NCI-H69 (cell line): ENCODE measurements around the gene NCOA4.
"Not testable (repeated sequence)": the region's sequence is repeated elsewhere in the genome, so short reads cannot be mapped to it uniquely, and the experiment has no call there.

ENCODE experiments used
- DNase-seq: peaks from one replicate; lab custom pipeline; 2025; lab: John Stamatoyannopoulos, UW

The NCOA4 gene

GRCh38 chr10:46019569-46020343, 10.7 kb downstream of the NCOA4 start:
- DNase-seq, result no peak

- no peak for DNase-seq
These were observed 11.3 kb downstream of the NCOA4 start for GRCh38 chr10:46019177-46019528.

- no peak for DNase-seq
These were observed 11.8 kb downstream of the NCOA4 start for GRCh38 chr10:46018453-46019176.

GRCh38 chr10:46017733-46018132, 12.7 kb downstream of the NCOA4 start:
- no peak for DNase-seq

- no peak for DNase-seq
These were observed 13.6 kb downstream of the NCOA4 start for GRCh38 chr10:46016811-46017210.

- no peak for DNase-seq
These were observed 14.2 kb downstream of the NCOA4 start for GRCh38 chr10:46016190-46016589.

- no peak for DNase-seq
These were observed 15.6 kb downstream of the NCOA4 start for GRCh38 chr10:46014683-46015405.

GRCh38 chr10:46014206-46014605, 16.2 kb downstream of the NCOA4 start:
- no peak for DNase-seq

GRCh38 chr10:46012746-46013145, 17.7 kb downstream of the NCOA4 start:
- DNase-seq, result no peak

GRCh38 chr10:46006219-46006618, 24.2 kb downstream of the NCOA4 start:
- no peak for DNase-seq

- no peak for DNase-seq
These were observed 25.0 kb downstream of the NCOA4 start for GRCh38 chr10:46005383-46005782.

- DNase-seq, result no peak
These were observed 25.5 kb downstream of the NCOA4 start for GRCh38 chr10:46004963-46005362.

- no peak for DNase-seq
These were observed 27.3 kb downstream of the NCOA4 start for GRCh38 chr10:46002916-46003693.

GRCh38 chr10:46002189-46002687, 28.2 kb downstream of the NCOA4 start:
- not testable (repeated sequence) for DNase-seq

GRCh38 chr10:46001187-46001756, 29.2 kb downstream of the NCOA4 start:
- DNase-seq, result no peak

GRCh38 chr10:46000538-46000937, 29.9 kb downstream of the NCOA4 start:
- no peak for DNase-seq

- not testable (repeated sequence) for DNase-seq
These were observed 30.5 kb downstream of the NCOA4 start for GRCh38 chr10:45999955-46000354.

GRCh38 chr10:45997994-45998763, 32.2 kb downstream of the NCOA4 start:
- DNase-seq, result no peak

GRCh38 chr10:45997557-45997956, 32.9 kb downstream of the NCOA4 start:
- DNase-seq, result no peak

GRCh38 chr10:45985590-45985989, 44.8 kb downstream of the NCOA4 start:
- not testable (repeated sequence) for DNase-seq

- not testable (repeated sequence) for DNase-seq
These were observed 46.0 kb downstream of the NCOA4 start for GRCh38 chr10:45984473-45984872.
